Activated naive CD4-positive, alpha-beta T cell treated with anti-CD3 and anti-CD28 coated beads for 36 hours (primary cell): ENCODE measurements around the gene MAGT1. TPM values are rescaled to one million over a fixed set of nuclear protein-coding genes. Genes with fewer than 3 reads are reported as not detected.
"Not testable (repeated sequence)": the region's sequence is repeated elsewhere in the genome, so short reads cannot be mapped to it uniquely, and the experiment has no call there.

Experiments used
- CTCF ChIA-PET: fragments of 350-600 bp; sonication (Branson Sonifier 250); formaldehyde crosslinking; loops from one replicate; lab custom pipeline; 2021; ENCODE audit warnings: antibody characterized with exemption; lab: Charles Lee
- DNase-seq: peaks from one replicate; pipeline ENCODE4 v3.0.0-alpha.2; 2020
- H3K27ac Mint-ChIP-seq: one replicate; pipeline ENCODE4 v1.8.0; 2021; ENCODE audit warnings: mild to moderate bottlenecking, mixed read lengths
- H3K27me3 Mint-ChIP-seq: one replicate; pipeline ENCODE4 v1.8.0; 2021; ENCODE audit warnings: low read depth, mixed read lengths
- H3K36me3 Mint-ChIP-seq: one replicate; pipeline ENCODE4 v1.8.0; 2021; ENCODE audit warnings: low read depth, mixed read lengths
- H3K4me1 Mint-ChIP-seq: one replicate; pipeline ENCODE4 v1.8.0; 2021; ENCODE audit warnings: low read depth, mixed read lengths
- H3K4me3 Mint-ChIP-seq: one replicate; pipeline ENCODE4 v1.8.0; 2021; ENCODE audit warnings: mild to moderate bottlenecking, moderate library complexity, mixed read lengths
- H3K9me3 Mint-ChIP-seq: one replicate; pipeline ENCODE4 v1.8.0; 2021; ENCODE audit warnings: mixed read lengths
- intact Hi-C: fragments of 100-400 bp; cut with micrococcal nuclease; formaldehyde crosslinking; loops from one replicate; pipeline ENCODE4 v1.15.1; 2023
- total RNA-seq, 2 experiments: library from RNA; stranded (reverse); gene quantifications; one replicate each; pipeline ENCODE4 v1.2.3, GENCODE V29; 2021

The MAGT1 gene
- total RNA-seq: 10 to 100 TPM; 31.0 to 32.4 TPM

- intact Hi-C loops: loop anchor here (1.0 to 10.0 kb wide), 17 partner anchors 16 to 1723 kb away; partner anchors contain the start of genes ATP7A, ATRX, CYSLTR1 and FGF16
- H3K27ac Mint-ChIP-seq: peak within 1 kb of the TSS; percentile 99
- CTCF ChIA-PET: no interaction called here
- DNase-seq: peak; percentile 93
- peaks cover 9% of the 10 kb centered on the region for H3K36me3 Mint-ChIP-seq
- peaks cover 23% of the 10 kb centered on the region for H3K4me1 Mint-ChIP-seq
- H3K4me3 Mint-ChIP-seq: peak within 1 kb of the TSS; percentile 97
- H3K9me3 Mint-ChIP-seq: no peaks in the 10 kb centered on the region
- no peaks in the 10 kb centered on the region for H3K27me3 Mint-ChIP-seq
These were observed at the start of gene MAGT1 for GRCh38 chrX:77894921-77895886. MAGT1 (minus strand) TSS chrX:77895435; CDS start chrX:77895410, 25 bp downstream.

GRCh38 chrX:77945031-77945430 is 49.8 kb upstream of the MAGT1 start:
- H3K27ac Mint-ChIP-seq, H3K27me3 Mint-ChIP-seq, H3K9me3 Mint-ChIP-seq, DNase-seq, H3K4me1 Mint-ChIP-seq, H3K36me3 Mint-ChIP-seq, intact Hi-C loops, H3K4me3 Mint-ChIP-seq: not testable (repeated sequence)
- CTCF ChIA-PET: interaction anchor here (2.9 kb wide), 1 partner anchor 80 kb away, joined by 7 read pairs; no protein-coding TSS in a partner anchor

DNA sequence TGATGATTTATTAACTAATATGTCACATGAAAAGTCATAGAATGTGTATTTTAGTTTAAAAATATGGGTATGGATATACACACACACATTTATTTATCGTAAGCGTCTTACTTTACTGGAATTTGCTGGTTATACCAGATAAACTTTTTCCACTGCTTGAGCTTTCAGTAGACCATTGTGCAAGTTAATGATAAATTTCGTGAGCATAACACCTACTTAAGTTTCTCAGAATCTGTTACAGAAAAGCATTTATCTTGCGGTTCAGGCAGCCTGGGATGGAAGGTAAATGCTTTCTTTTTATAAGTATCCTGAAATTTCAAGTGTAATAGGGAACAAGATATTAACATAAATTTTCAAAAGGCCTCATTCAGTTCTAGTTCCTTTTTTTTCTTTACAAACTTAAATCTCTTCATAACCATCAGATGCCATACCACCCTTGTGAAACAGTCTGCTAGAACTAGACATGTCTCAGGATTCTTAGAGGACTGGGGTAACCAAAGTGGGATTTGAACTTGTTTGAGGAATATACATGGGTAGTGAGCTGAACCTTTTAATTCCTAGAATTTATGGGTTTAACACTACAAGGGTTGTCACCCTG is 42.9 kb upstream of the MAGT1 start:
- no peak overlapping the region for H3K4me3 Mint-ChIP-seq
- peaks cover 4% of the 10 kb centered on the region for H3K4me1 Mint-ChIP-seq
- no peaks in the 10 kb centered on the region for H3K27me3 Mint-ChIP-seq
- CTCF ChIA-PET: no interaction called here
- intact Hi-C loops: no loop called here
- no peak for DNase-seq
- no peaks in the 10 kb centered on the region for H3K9me3 Mint-ChIP-seq
- H3K27ac Mint-ChIP-seq: no peak overlapping the region
- H3K36me3 Mint-ChIP-seq: no peaks in the 10 kb centered on the region

GRCh38 chrX:77937291-77937690 is 42.1 kb upstream of the MAGT1 start:
- Mint-ChIP-seq H3K9me3 (no peaks in the 10 kb centered on the region), H3K36me3 (peaks cover 3% of the 10 kb centered on the region), H3K4me1 (peaks cover 3% of the 10 kb centered on the region), H3K4me3 (no peak overlapping the region), H3K27ac (no peak overlapping the region), H3K27me3 (no peaks in the 10 kb centered on the region)
- no peak for DNase-seq
- intact Hi-C loops: no loop called here
- CTCF ChIA-PET: no interaction called here

DNA sequence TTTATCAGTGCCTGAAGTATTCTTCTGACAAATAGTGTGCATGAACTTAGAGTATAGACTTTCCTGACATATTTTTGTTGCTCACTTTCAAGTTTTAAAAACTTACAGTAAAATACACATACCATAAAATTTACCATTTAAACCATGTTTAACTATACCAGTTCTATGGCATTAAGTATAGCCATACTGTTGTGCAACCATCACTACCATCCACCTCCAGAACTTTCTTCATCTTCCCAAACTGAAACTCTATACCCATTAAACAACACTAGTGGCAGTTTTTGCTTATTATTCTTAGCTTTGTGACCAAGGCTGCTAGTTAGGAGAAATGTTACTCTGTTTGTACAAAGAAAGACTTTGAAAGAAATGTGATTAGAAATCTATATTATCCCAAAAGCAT is 41.1 kb upstream of the MAGT1 start:
- Mint-ChIP-seq H3K27ac (no peak overlapping the region), H3K36me3 (peaks cover 3% of the 10 kb centered on the region), H3K4me3 (no peak overlapping the region), H3K9me3 (no peaks in the 10 kb centered on the region), H3K27me3 (no peaks in the 10 kb centered on the region), H3K4me1 (peaks cover 3% of the 10 kb centered on the region)
- no peak for DNase-seq
- intact Hi-C loops: no loop called here
- CTCF ChIA-PET: no interaction called here

- Mint-ChIP-seq H3K4me3 (no peak overlapping the region), H3K9me3 (no peaks in the 10 kb centered on the region), H3K4me1 (peaks cover 3% of the 10 kb centered on the region), H3K27me3 (no peaks in the 10 kb centered on the region), H3K27ac (no peak overlapping the region), H3K36me3 (peaks cover 6% of the 10 kb centered on the region)
- CTCF ChIA-PET: interaction anchor here (1.1 kb wide), 1 partner anchor 18 kb away, joined by 3 read pairs; no protein-coding TSS in a partner anchor
- DNase-seq: no peak
- intact Hi-C loops: no loop called here
These were observed 40.7 kb upstream of the MAGT1 start for GRCh38 chrX:77935886-77936285.

GRCh38 chrX:77930581-77930980 is 35.3 kb upstream of the MAGT1 start:
- CTCF ChIA-PET: no interaction called here
- intact Hi-C loops: no loop called here
- no peaks in the 10 kb centered on the region for H3K4me1 Mint-ChIP-seq
- no peak overlapping the region for H3K27ac Mint-ChIP-seq
- H3K27me3 Mint-ChIP-seq: no peaks in the 10 kb centered on the region
- H3K4me3 Mint-ChIP-seq: no peak overlapping the region
- no peaks in the 10 kb centered on the region for H3K9me3 Mint-ChIP-seq
- peaks cover 6% of the 10 kb centered on the region for H3K36me3 Mint-ChIP-seq
- DNase-seq: no peak

DNA sequence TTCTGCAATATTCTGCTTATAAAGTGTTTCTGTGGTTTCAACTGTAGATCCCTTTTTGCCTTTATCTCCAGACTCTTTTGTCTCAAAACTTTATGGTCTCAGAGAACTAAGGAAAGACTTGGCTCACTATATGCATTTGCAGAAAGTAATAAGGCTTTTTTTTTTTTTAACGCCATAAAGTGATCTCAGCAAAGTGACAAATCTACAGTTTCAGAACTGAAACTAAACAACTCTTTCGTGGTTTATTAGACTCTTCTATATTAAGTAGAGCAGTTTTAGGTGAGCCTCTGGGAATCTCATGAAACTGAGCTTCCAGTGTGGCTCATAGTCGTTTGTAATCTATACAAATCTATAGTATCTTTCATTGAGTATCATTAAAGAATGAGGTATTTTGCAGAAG is 30.5 kb upstream of the MAGT1 start:
- H3K4me1 Mint-ChIP-seq: peaks cover 4% of the 10 kb centered on the region
- H3K9me3 Mint-ChIP-seq: no peaks in the 10 kb centered on the region
- H3K4me3 Mint-ChIP-seq: no peak overlapping the region
- no peak for DNase-seq
- intact Hi-C loops: no loop called here
- CTCF ChIA-PET: no interaction called here
- no peak overlapping the region for H3K27ac Mint-ChIP-seq
- H3K27me3 Mint-ChIP-seq: no peaks in the 10 kb centered on the region
- no peaks in the 10 kb centered on the region for H3K36me3 Mint-ChIP-seq

GRCh38 chrX:77924320-77924859 is 29.2 kb upstream of the MAGT1 start:
- Mint-ChIP-seq H3K9me3 (no peaks in the 10 kb centered on the region), H3K36me3 (no peaks in the 10 kb centered on the region), H3K27me3 (no peaks in the 10 kb centered on the region), H3K27ac (no peak overlapping the region), H3K4me3 (no peak overlapping the region), H3K4me1 (peaks cover 7% of the 10 kb centered on the region)
- CTCF ChIA-PET: no interaction called here
- intact Hi-C loops: no loop called here
- DNase-seq: no peak

DNA sequence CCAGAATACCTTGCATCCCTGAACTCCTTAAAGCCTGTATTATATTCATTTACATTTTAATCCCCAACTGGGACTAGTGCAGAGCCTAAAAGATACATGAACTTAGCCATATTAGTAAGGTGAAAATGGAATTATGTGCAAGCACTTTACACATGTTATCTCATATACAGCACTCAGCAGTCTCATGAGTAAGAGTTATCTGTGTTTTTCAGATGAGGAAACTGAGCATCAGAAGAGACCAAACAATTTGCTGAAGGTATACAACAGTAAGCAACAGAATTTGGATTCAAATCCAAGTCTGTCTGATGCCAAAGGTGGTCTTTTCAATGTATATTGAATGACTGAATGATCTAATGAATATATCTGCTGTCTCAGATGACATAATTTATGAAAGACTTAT is 27.6 kb upstream of the MAGT1 start:
- Mint-ChIP-seq H3K36me3 (no peaks in the 10 kb centered on the region), H3K27me3 (no peaks in the 10 kb centered on the region), H3K27ac (no peak overlapping the region), H3K4me1 (peaks cover 9% of the 10 kb centered on the region), H3K9me3 (no peaks in the 10 kb centered on the region), H3K4me3 (no peak overlapping the region)
- intact Hi-C loops: no loop called here
- CTCF ChIA-PET: no interaction called here
- DNase-seq: no peak

DNA sequence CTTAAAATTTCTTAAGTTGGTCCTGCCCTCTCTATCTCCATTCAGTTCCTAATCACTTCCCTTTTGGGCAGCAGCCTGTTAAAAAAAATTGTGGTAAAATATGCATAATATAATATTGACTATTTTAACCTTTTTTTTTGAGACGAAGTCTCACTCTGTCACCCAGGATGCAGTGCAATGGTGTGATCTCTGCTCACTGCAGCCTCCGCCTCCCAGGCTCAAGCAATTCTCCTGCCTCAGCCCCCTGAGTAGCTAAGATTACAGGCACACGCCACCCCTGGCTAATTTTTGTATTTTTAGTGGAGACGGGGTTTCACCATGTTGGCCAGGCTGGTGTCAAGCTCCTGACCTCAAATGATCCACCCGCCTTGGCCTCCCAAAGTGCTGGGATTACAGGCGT is 24.1 kb upstream of the MAGT1 start:
- DNase-seq, CTCF ChIA-PET: not testable (repeated sequence)

DNA sequence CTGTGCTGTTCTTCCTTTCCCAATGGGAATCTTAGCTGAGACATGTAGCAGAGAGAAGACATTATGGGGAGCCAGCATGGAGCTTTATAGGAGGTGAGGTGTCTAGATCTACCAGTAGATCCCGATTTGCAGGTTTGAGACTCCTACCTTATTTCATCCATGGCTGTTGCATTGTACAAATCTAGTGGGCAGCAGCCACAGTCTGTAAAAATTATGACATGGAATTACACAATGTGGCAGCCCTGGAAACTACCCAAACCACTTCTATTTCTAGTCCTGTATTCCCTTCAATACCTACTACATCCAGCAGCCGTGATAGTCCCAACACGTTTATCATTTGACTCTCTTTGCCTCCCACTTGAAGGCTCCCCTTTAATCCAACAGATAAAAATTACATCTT is 23.3 kb upstream of the MAGT1 start:
- no peak overlapping the region for H3K27ac Mint-ChIP-seq
- H3K36me3 Mint-ChIP-seq: no peaks in the 10 kb centered on the region
- H3K4me3 Mint-ChIP-seq: no peak overlapping the region
- no peaks in the 10 kb centered on the region for H3K9me3 Mint-ChIP-seq
- no peak for DNase-seq
- H3K27me3 Mint-ChIP-seq: no peaks in the 10 kb centered on the region
- H3K4me1 Mint-ChIP-seq: peaks cover 14% of the 10 kb centered on the region
- intact Hi-C loops: loop anchor here (10.0 kb wide), 1 partner anchor 1446 kb away; the partner anchor contains the start of gene ITM2A
- CTCF ChIA-PET: interaction anchor here (1.0 to 1.1 kb wide), 3 partner anchors 17 to 109 kb away, joined by 3 read pairs; no protein-coding TSS in a partner anchor

More for the DNA sequence above, 24.1 kb upstream of the MAGT1 start:
- not testable (repeated sequence) for H3K4me3 Mint-ChIP-seq, H3K27me3 Mint-ChIP-seq, H3K27ac Mint-ChIP-seq, H3K36me3 Mint-ChIP-seq, H3K9me3 Mint-ChIP-seq
- peaks cover 14% of the 10 kb centered on the region for H3K4me1 Mint-ChIP-seq
- intact Hi-C loops: loop anchor here (10.0 kb wide), 1 partner anchor 1445 kb away; the partner anchor contains the start of gene ITM2A
